ENCODE measurements around the gene ZNG1B.
"Not testable (repeated sequence)": the region's sequence is repeated elsewhere in the genome, so short reads cannot be mapped to it uniquely, and the experiment has no call there.

DNA sequence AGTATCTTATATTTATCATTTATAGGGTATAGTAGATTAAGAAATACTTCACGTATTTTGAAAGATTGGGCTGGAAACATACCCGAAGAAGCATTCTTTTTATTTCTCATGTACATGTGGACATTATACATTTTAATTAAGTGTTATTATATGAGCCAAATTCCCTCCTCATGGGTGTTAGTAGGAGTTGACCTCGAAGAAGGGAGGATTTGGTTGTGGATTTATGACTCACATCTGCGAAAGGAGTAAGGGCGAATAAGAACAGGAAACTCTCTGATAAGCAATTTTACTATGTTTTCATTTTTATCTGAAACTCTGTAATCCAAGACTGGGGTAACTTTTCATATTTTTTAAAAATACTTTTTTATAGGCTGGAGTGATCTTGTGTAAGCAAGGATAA is 84.0 kb downstream of the ZNG1B start:
- TF ChIP-seq, protein P1, sequence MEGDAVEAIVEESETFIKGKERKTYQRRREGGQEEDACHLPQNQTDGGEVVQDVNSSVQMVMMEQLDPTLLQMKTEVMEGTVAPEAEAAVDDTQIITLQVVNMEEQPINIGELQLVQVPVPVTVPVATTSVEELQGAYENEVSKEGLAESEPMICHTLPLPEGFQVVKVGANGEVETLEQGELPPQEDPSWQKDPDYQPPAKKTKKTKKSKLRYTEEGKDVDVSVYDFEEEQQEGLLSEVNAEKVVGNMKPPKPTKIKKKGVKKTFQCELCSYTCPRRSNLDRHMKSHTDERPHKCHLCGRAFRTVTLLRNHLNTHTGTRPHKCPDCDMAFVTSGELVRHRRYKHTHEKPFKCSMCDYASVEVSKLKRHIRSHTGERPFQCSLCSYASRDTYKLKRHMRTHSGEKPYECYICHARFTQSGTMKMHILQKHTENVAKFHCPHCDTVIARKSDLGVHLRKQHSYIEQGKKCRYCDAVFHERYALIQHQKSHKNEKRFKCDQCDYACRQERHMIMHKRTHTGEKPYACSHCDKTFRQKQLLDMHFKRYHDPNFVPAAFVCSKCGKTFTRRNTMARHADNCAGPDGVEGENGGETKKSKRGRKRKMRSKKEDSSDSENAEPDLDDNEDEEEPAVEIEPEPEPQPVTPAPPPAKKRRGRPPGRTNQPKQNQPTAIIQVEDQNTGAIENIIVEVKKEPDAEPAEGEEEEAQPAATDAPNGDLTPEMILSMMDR (conservative IDR thresholded peaks at IDR 0.05): not testable (repeated sequence)
- not testable (repeated sequence) for TF ChIP-seq EZH2 (IDR thresholded peaks at IDR 0.05; ENCODE audit: low read depth)
